ENCODE measurements around the gene SERPINB10.

The SERPINB10 gene

GRCh38 chr18:63980896-63981460 is 73.2 kb downstream of the SERPINB10 start:
- DNase-seq = no peak
- no peak for ATAC-seq

- no peak for DNase-seq
- peak; percentile 30 for ATAC-seq
Measured at GRCh38 chr18:63981719-63982118, 74.0 kb downstream of the SERPINB10 start.

DNA sequence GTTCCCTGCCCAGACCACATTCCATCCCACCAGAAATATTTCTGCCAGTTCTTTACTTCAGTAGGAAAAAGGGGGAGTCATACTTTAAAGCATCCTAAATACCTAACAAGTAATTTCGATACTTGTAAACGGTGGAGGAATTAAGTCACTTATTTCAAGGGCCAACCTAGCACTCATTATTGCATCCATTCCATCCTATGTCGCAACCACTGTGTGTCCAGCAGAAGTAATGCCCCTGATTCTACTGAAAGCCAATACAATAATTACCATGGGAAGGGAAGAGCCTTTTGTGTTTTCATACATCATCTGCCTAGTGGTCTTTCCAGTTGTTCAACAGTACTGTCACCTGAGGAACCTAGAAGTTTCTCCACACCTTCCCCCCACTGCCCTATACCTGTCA is 74.6 kb downstream of the SERPINB10 start:
- no peak for ATAC-seq

More for the DNA sequence above, 74.6 kb downstream of the SERPINB10 start:
- no peak for DNase-seq

Measured in stimulated activated naive CD8-positive, alpha-beta T cell treated with anti-CD3 and anti-CD28 coated beads, Interleukin-15, Interleukin-2, amounts not matched to agents 100 U/mL and 50 U/mL, for 24 hours (primary cell).